HG03571 (cell line): ENCODE results near the gene NEK4.

ENCODE experiments used
- ATAC-seq: cut with Tn5 transposase; IDR thresholded peaks from one replicate; pipeline ENCODE4 v1.9.1; 2021; ENCODE audit not compliant: unreplicated experiment

The NEK4 gene

GRCh38 chr3:52793702-52794611 is 23.2 kb upstream of the NEK4 start:
- ATAC-seq = no peak

DNA sequence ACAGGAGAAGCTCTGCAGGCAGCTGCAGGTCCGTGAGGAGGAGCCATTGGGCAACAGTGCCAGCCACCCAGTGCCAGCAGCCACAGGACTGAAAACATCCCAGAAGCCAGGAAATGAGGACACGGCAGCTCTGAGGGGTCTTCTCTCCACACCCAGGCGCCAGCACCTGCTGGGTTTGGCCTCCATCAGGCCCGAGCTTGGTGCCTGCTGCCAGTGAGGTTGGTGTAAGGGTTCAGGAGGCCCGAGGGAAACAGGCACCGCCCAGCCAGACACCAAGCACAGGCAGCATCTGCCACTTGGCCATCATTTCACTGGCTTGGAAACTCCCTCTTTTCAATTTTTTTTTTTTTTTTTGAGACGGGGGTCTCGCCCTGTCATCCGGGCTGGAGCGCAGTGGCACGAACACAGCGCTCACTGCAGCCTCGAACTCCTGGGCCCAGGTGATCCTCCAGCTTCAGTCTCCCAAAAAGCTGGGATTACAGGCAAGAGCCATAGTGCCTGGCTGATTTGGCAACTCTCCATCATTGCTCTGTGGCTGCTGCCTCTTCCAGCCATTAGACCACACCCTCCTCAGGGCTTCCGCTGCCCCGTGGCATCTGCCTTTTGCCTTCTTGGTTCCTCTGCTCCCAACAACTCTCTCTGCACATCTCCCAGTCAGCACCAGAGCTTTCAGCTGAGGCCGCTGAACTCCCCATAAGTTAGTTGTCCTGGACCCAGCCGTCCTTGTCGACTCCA is 22.4 kb upstream of the NEK4 start:
- ATAC-seq = no peak

- no peak for ATAC-seq
These were observed 21.7 kb upstream of the NEK4 start for GRCh38 chr3:52792413-52792812.

DNA sequence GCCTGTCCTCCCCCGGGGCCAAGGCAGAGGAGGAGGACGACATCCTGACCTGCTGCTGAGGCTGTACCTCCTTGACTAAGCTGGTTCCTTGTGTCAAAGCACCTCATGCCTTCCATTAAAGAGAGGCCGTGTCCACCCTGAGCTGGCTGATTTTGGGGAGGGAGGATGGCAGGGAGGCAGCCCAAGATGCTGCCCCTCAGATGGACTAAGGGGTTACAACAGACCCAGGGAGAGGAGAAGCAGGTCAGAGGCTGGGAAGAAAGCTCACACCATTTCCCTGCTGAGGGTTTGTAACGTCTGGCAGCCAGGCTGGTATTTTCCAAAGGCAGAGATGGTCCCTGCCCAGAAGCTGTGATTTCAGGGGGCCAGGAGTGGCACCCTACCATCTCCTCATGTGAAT is 21.2 kb upstream of the NEK4 start:
- no peak for ATAC-seq

- ATAC-seq = no peak
These were observed 20.6 kb upstream of the NEK4 start for GRCh38 chr3:52791366-52791765.

DNA sequence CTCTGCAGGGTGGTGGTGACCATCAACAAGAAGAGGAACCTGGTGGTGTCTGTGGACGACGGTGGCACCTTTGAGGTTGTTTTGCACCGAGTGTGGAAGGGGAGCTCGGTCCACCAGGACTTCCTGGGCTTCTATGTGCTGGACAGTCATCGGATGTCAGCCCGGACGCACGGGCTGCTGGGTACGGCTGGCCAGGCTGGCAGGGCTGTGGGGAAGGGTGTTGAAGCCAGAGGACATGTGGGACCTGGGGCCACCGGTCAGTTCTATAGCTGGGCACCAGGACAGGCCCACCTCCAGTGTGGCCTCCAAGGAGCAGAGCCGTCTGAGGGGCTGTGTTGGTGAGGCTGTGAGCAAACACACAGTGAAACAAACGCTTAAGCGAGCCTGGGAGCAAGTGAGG is 20.0 kb upstream of the NEK4 start:
- no peak for ATAC-seq

DNA sequence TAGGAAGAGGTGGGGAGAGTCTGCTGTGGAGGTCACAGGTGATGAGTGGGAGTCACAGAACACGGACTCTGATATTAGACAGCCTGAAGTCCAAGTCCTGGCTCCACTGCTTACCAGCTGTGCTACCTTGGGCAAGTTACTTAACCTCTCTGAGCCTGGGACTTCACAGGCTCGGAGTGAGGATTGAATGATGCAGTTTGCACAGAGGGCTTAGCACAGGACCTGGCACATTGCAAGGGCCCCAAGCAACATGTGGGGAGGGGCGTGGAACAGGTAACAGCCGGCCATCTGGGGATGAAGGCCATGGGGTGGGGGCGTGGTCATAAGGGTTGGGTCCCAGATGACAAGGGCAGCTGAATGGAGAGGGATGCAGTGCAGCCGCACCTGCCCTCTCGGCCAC is 19.6 kb upstream of the NEK4 start:
- ATAC-seq = no peak

DNA sequence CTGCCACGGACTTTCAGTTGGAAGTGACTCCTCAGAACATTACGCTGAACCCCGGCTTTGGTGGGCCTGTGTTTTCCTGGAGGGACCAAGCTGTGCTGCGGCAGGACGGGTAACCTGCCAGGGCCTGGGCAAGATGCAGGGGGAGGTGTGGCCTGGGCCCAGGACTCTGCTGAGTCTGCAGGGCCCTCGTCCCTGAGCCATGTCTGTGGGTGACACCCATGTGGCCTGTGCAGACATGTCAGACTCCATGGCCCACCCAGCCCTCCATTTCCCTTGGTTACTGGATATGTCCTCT is 19.0 kb upstream of the NEK4 start:
- no peak for ATAC-seq

DNA sequence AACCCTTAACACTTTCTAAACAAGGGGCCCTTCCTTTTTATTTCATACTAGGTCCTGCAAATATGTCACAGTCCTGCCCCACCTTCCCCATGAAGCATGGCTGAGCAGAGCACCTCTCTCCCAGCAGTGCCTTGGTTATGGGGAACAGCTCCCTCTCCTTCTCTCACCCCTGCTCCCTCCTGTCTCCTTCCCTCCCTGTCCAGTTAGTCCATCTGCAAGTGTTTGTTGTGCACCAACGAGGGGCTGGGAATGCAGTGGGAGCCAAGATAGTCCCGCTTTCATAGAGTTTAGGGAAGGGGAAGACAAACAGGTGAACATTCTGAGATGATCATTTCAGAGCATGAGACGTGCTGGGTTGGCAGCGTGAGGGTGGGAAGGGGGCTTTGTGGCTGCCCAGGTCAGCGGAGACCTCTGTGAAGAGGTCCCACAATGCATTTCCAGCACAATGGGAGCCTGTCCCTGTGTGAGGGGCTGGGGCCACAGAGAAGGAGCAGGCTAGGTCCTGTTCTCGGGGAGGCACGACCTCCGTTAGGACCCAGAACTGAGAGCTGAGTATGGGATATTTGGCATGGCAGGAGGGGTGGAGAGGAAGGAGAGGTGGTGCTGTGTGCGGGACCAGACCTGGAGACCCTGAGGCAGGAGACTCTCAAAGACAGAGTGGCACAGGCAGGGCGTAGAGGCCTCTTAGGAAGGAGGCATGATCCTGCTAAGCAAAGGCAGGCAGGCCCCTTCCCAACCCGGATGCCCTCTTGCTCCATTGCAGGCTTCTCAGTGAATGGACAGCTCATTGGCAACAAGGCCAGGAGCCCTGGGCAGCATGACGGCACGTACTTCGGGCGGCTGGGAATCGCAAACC is 18.4 kb upstream of the NEK4 start:
- ATAC-seq = no peak

DNA sequence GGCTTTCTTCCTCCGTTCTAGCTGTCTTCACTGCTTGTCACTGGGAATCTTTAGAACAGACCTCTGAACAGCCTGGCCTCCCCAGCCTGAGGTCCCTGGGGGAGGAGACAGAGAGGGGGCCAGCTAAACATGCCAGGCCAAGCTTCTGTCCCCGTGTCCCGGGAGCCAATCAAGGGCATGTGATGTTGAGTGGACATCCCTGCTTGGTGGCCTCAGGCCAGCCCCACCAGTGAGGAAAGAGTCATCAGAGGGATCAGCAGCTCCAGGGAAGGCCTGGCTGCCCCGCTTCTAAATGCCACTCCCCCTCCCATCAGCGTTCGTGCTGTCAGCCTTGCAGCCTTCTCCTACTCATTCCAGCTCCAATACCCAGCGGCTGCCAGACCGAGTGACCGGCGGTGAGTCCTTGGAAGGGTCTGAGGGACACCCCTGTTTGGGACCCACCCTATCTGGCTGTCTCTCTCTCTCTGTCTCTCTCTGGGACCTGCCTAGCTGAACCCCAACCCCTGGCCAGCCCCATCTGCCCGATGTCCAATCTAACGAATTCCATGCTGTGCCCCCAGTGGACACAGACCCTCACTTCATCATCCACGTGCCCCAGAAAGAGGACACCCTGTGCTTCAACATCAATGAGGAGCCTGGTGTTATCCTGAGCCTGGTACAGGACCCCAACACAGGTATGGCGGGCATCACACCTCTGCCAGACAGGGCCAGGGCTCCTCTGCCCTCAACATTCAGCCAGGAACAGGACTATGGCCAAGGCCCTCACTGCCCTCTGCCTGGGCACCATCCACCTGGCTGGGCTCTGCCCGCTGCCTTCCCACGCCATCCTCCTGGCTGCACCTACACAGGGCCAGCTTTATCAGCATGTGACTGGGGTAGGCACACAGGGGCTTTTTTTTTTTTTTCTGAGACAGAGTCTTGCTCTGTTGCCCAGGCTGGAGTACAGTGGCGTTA is 17.2 kb upstream of the NEK4 start:
- no peak for ATAC-seq

DNA sequence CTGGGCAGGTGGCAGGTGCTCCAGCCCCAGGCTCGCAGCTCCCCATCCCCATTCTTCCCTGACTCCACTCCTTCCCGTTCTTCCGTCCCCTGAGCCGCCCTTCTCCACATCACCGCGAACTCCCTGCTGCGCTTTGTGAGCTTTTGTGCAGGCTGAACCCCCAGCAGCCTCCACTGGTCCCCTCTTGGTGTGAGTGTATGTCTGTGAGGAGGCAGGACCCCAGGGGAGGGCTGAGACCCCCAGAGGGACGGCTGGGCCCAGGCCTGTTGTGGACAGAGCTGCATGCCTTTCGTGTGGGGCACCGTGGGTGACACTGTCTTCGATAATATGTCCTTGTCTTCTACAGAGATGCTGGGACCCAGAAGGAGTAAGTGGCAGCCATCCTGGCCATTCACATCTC is 16.5 kb upstream of the NEK4 start:
- no peak for ATAC-seq

- no peak for ATAC-seq
These were observed 15.8 kb upstream of the NEK4 start for GRCh38 chr3:52786330-52787215.

- no peak for ATAC-seq
These were observed 14.3 kb upstream of the NEK4 start for GRCh38 chr3:52784931-52785590.

DNA sequence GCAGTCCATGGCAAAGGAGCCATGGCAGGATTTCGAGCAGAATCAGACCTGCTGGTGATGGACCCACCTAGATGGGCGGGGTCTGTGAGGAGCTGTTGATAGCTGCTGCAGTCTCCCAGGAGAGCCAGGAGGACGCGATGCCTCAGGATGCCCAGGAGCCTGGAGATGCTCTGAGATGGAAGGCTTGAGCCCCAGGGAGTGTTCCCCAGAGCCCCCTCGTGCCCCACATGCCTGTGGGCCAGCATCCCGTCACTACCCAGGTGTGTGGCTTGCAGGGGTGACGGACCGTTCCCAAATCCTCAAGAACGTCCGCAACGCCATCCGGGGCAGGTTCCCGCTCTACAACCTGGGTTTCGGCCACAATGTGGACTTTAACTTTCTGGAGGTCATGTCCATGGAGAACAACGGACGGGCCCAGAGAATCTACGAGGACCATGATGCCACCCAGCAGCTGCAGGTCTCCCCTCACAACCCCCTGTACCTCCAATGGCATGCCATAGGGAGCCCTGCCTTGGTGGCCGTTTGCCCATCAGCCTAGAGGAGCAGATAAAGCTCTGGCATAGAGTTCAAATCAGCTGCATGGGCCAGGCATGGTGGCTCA is 13.4 kb upstream of the NEK4 start:
- no peak for ATAC-seq

DNA sequence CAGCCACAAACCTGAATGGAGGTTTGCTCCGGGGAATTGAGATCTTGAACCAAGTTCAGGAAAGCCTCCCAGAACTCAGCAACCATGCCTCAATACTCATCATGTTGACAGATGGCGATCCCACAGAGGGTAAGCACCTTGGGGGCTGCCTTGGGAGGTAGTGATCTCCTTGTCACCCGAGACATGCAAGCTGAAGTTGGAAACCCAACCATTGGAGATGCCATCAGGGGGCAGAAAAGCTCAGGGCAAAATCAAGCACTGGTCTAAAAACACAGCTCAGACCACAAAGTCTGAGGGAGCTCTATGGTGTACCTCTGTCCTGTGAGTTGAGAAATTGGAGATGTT is 12.4 kb upstream of the NEK4 start:
- ATAC-seq = no peak

- ATAC-seq = no peak
These were observed 11.9 kb upstream of the NEK4 start for GRCh38 chr3:52782412-52783210.

GRCh38 chr3:52781741-52782140 is 11.0 kb upstream of the NEK4 start:
- no peak for ATAC-seq
